A549 (cell line): ENCODE results near the gene NR4A1. TPM values are rescaled to one million over a fixed set of nuclear protein-coding genes. Genes with fewer than 3 reads are reported as not detected.

Source experiments
- ATAC-seq, 2 experiments: fragments of 200-7000 bp in 1 of 2; fragments of >200 bp in 1 of 2; cut with Nextera tagmentation in 1 of 2; cut with Tn5 transposase in 1 of 2; 3 replicates each; pipeline versions ENCODE4 v1.8.0 to v1.9.1; 2018 to 2020; ENCODE audit warnings: mild to moderate bottlenecking in 1 of 2, moderate library complexity in 1 of 2
- CTCF ChIA-PET: fragments of 300-600 bp; sonication (Branson Sonifier 250); formaldehyde crosslinking; extraction: SDS; loops from one replicate; lab custom pipeline; 2021; ENCODE audit warnings: antibody characterized with exemption, inconsistent platforms; lab: Yijun Ruan, JAX
- POLR2A ChIA-PET: fragments of 350-600 bp; formaldehyde crosslinking; extraction: SDS; loops from one replicate; lab custom pipeline; 2021; ENCODE audit warnings: antibody characterized with exemption, inconsistent platforms; lab: Yijun Ruan, JAX
- DNase-seq, 2 experiments: peaks; one replicate each; pipeline versions ENCODE4 v3.0.0 to v3.0.0-alpha.2; 2011 to 2016; ENCODE audit warnings: low read depth in 1 of 2, low spot score in 1 of 2
- FAIRE-seq: peaks from 2 replicates; lab custom pipeline; 2011; peaks lifted over from hg19 to GRCh38; lab: Jason Lieb, UNC
- H3K27ac ChIP-seq, 2 experiments: fragments of >200 bp; sonication (Bioruptor Twin); formaldehyde crosslinking; 3 replicates each; pipeline ENCODE4 v1.5.1; 2016 to 2017
- H3K4me1 ChIP-seq: fragments of >200 bp; sonication (Bioruptor Twin); formaldehyde crosslinking; 3 replicates; pipeline ENCODE4 v1.6.1; 2016
- H3K4me2 ChIP-seq: fragments of >200 bp; sonication (Bioruptor Twin); formaldehyde crosslinking; 3 replicates; pipeline ENCODE4 v1.6.1; 2016
- H3K4me3 ChIP-seq: fragments of >200 bp; sonication (Bioruptor Twin); formaldehyde crosslinking; 3 replicates; pipeline ENCODE4 v1.5.1; 2016
- H3K9me3 ChIP-seq: fragments of >200 bp; sonication (Bioruptor Twin); formaldehyde crosslinking; 3 replicates; pipeline ENCODE4 v1.6.1; 2016
- ESRRA ChIP-seq: fragments of 150-350 bp; IDR thresholded peaks from 2 replicates; pipeline ENCODE4 v1.6.1; 2014; ENCODE audit warnings: mild to moderate bottlenecking, low read length, borderline replicate concordance
- GATA3 ChIP-seq: IDR thresholded peaks from 2 replicates; pipeline ENCODE4 v1.6.1; 2012; ENCODE audit warnings: borderline replicate concordance
- HOXA7 ChIP-seq: fragments of 250-450 bp; sonication (Bioruptor Pico); IDR thresholded peaks from 2 replicates; pipeline ENCODE4 v1.5.0; 2020; ENCODE audit warnings: mild to moderate bottlenecking, moderate library complexity
- JUN ChIP-seq, 2 experiments: fragments of >200 bp; sonication (Bioruptor Twin); formaldehyde crosslinking; IDR thresholded peaks; 2 replicates in 1 of 2; 3 replicates in 1 of 2; pipeline ENCODE4 v1.6.1; 2016 to 2017
- JUNB ChIP-seq: fragments of >200 bp; sonication (Bioruptor Twin); formaldehyde crosslinking; IDR thresholded peaks from 2 replicates; pipeline ENCODE4 v1.6.1; 2016
- NFE2L2 ChIP-seq: fragments of 150-350 bp; conservative IDR thresholded peaks from 2 replicates; pipeline ENCODE4 v1.6.1; 2014; ENCODE audit warnings: low read length
- NPAS2 ChIP-seq: fragments of 250-450 bp; sonication (Bioruptor Pico); IDR thresholded peaks from 2 replicates; pipeline ENCODE4 v1.8.0; 2022; ENCODE audit warnings: mild to moderate bottlenecking, moderate library complexity, borderline replicate concordance
- POLR2AphosphoS2 ChIP-seq: conservative IDR thresholded peaks from 2 replicates; pipeline ENCODE4 v1.6.1; 2012; ENCODE audit warnings: low read length, improper control_type of control experiment, inconsistent platforms
- ZNF302 ChIP-seq: fragments of 250-450 bp; sonication (Bioruptor Pico); IDR thresholded peaks from 2 replicates; pipeline ENCODE4 v1.9.0; 2021; ENCODE audit warnings: inconsistent platforms, mild to moderate bottlenecking, moderate library complexity
- WGBS: methylation state at CpG from one replicate; pipeline ENCODE4 v1.1.6; 2017; ENCODE audit errors: missing lambda C conversion rate; 5-methylcytosine and 5-hydroxymethylcytosine counted together
- polyA plus RNA-seq, 4 experiments: library from polyadenylated mRNA; depleted of rRNA in 3 of 4; stranded (reverse); fragments of >200 nt; fragmentation: RNase III in 1 of 4; extraction: RNeasy Plus Mini Kit Qiagen cat#74134 plus additional on column Dnase treatment in 1 of 4; gene quantifications; 2 replicates in 3 of 4; 3 replicates in 1 of 4; pipeline ENCODE4 v1.2.3, GENCODE V29; 2011 to 2017
- TF ChIP-seq, protein P1 (sequence below): fragments of 200-600 bp; sonication (generic); IDR thresholded peaks from 2 replicates; pipeline ENCODE4 v1.6.1; 2016; ENCODE audit warnings: antibody characterized with exemption, mild to moderate bottlenecking, moderate library complexity
- TF ChIP-seq, protein P2 (sequence below): IDR thresholded peaks from 2 replicates; pipeline ENCODE4 v1.6.1; 2012
- TF ChIP-seq, protein P3 (sequence below): fragments of >200 bp; sonication (Bioruptor Twin); formaldehyde crosslinking; IDR thresholded peaks from 2 replicates; pipeline ENCODE4 v1.6.1; 2016
- TF ChIP-seq, protein P4 (sequence below): fragments of 450-650 bp; IDR thresholded peaks from 2 replicates; pipeline ENCODE4 v1.6.1; 2014; ENCODE audit warnings: antibody characterized with exemption

Gene NR4A1
- polyA plus RNA-seq, 2 of the 4 experiments (the other 2 are of a cell fraction), result 39.6 to 89.6 TPM

DNA sequence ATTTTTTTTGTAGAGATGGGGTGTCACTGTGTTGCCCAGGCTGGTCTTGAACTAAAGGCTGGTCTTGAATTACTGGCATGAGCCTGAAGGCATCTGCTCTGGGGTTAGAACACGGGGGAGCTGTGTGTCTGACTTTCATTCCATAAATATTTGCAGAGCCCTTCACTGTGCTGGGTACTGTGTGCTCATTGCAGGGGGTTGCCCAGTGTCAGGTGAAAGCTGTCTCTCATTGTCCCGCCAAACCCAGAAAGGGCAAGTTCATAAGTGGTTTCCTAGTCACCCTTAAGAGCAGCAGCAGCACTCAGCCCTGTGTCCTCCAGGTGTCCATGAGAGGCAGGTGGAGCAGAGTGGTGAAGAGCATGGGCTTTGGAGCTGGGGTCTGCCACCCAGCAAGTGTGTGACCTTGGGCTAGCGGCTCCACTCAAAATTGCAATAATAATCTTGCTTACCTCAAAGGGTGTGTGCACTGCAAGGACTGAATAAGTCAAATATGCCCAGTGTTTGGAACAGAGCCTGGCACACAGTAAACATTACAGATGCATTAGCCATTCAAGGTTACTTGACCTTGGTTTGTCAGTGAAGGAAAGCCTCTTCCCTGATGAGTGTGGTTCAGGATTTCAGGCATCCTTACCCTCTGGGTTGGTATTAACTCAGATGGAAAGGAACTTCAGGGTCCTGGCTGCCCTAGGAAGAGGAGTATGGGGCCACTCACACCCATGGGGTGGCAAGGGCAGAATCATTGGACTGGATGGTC, 23.9 kb downstream of the NR4A1 start (continued):
- TF ChIP-seq, protein P1, sequence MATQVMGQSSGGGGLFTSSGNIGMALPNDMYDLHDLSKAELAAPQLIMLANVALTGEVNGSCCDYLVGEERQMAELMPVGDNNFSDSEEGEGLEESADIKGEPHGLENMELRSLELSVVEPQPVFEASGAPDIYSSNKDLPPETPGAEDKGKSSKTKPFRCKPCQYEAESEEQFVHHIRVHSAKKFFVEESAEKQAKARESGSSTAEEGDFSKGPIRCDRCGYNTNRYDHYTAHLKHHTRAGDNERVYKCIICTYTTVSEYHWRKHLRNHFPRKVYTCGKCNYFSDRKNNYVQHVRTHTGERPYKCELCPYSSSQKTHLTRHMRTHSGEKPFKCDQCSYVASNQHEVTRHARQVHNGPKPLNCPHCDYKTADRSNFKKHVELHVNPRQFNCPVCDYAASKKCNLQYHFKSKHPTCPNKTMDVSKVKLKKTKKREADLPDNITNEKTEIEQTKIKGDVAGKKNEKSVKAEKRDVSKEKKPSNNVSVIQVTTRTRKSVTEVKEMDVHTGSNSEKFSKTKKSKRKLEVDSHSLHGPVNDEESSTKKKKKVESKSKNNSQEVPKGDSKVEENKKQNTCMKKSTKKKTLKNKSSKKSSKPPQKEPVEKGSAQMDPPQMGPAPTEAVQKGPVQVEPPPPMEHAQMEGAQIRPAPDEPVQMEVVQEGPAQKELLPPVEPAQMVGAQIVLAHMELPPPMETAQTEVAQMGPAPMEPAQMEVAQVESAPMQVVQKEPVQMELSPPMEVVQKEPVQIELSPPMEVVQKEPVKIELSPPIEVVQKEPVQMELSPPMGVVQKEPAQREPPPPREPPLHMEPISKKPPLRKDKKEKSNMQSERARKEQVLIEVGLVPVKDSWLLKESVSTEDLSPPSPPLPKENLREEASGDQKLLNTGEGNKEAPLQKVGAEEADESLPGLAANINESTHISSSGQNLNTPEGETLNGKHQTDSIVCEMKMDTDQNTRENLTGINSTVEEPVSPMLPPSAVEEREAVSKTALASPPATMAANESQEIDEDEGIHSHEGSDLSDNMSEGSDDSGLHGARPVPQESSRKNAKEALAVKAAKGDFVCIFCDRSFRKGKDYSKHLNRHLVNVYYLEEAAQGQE, result no peak
- TF ChIP-seq JUN (IDR thresholded peaks at IDR 0.05) (no peak), JUNB (no peak), NFE2L2 (no peak), ESRRA (no peak)

DNA sequence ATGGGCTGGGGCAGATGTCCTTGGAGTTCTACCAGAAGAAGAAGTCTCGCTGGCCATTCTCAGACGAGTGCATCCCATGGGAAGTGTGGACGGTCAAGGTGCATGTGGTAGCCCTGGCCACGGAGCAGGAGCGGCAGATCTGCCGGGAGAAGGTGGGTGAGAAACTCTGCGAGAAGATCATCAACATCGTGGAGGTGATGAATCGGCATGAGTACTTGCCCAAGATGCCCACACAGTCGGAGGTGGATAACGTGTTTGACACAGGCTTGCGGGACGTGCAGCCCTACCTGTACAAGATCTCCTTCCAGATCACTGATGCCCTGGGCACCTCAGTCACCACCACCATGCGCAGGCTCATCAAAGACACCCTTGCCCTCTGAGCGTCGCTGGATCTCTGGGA, 25.6 kb downstream of the NR4A1 start:
- no peak for TF ChIP-seq NPAS2 (CRISPR knock-in tag)
- TF ChIP-seq HOXA7 (CRISPR knock-in tag), result no peak
- TF ChIP-seq ZNF302, result no peak
- TF ChIP-seq, protein P2, sequence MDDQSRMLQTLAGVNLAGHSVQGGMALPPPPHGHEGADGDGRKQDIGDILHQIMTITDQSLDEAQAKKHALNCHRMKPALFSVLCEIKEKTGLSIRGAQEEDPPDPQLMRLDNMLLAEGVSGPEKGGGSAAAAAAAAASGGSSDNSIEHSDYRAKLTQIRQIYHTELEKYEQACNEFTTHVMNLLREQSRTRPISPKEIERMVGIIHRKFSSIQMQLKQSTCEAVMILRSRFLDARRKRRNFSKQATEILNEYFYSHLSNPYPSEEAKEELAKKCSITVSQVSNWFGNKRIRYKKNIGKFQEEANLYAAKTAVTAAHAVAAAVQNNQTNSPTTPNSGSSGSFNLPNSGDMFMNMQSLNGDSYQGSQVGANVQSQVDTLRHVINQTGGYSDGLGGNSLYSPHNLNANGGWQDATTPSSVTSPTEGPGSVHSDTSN, result no peak
- TF ChIP-seq, protein P3, sequence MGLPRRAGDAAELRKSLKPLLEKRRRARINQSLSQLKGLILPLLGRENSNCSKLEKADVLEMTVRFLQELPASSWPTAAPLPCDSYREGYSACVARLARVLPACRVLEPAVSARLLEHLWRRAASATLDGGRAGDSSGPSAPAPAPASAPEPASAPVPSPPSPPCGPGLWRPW, result no peak
- 93% methylated on average over 16 of the region's 16 CpGs for WGBS
- Histone ChIP-seq H3K4me2 (no peak overlapping the region), H3K4me3 (no peak overlapping the region), H3K4me1 (peaks cover 11% of the 10 kb centered on the region; the same call in 2 of the 3 replicates), H3K27ac (no peak overlapping the region), H3K9me3 (no peaks in the 10 kb centered on the region)
- ChIA-PET CTCF (interaction anchor here (1.4 to 42.5 kb wide), 7 partner anchors 5 to 73 kb away, joined by 3 to 1730 read pairs (median 94); partner anchors contain the start of genes ATG101 and SMIM41), POLR2A (no interaction called here)
- FAIRE-seq (no peak), ATAC-seq (no peak), DNase-seq (no peak)

DNA sequence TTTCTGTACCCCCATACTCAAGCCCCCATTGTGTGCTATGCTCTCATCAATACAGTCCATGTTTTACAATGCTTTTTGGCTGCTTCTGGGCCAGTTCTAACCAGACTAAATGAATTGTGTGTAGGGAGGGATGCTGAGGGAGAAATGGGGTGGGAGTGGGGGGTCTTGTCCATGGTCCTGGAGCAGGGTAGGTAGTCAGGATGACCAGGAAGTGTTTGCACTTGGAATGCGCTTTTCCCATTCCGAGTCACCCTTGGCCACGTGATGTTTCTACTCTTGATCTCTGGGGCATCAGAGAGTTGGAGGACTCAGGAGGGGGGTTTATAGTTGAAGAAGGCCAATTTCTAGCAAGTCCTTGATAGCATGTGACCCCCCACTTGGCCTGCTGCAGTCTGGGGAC, 27.0 kb downstream of the NR4A1 start:
- no peak for FAIRE-seq
- WGBS, result 86% methylated on average over 3 of the region's 3 CpGs

More for the DNA sequence above, 27.0 kb downstream of the NR4A1 start:
- CTCF ChIA-PET, result interaction anchor here (1.0 to 42.5 kb wide), 5 partner anchors 4 to 50 kb away, joined by 3 to 1730 read pairs (median 256); partner anchors contain the start of genes ATG101 and SMIM41
- TF ChIP-seq, protein P4, sequence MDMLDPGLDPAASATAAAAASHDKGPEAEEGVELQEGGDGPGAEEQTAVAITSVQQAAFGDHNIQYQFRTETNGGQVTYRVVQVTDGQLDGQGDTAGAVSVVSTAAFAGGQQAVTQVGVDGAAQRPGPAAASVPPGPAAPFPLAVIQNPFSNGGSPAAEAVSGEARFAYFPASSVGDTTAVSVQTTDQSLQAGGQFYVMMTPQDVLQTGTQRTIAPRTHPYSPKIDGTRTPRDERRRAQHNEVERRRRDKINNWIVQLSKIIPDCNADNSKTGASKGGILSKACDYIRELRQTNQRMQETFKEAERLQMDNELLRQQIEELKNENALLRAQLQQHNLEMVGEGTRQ, result no peak
- 0 out of 2 replicates have a peak, but pooled peaks have one; percentile 11 for TF ChIP-seq POLR2AphosphoS2
- TF ChIP-seq, protein P1, result peak; percentile 68
- TF ChIP-seq GATA3, result no peak
- ATAC-seq, result no peak
- POLR2A ChIA-PET, result no interaction called here
- Histone ChIP-seq H3K4me3 (no peak overlapping the region), H3K9me3 (no peaks in the 10 kb centered on the region), H3K4me2 (no peak overlapping the region), H3K4me1 (peaks cover 10% of the 10 kb centered on the region; the same call in 2 of the 3 replicates), H3K27ac (no peak overlapping the region)
- DNase-seq, result no peak
